Gastroesophageal sphincter (tissue), 4 donors: Measurements from ENCODE around the gene DYRK1A. TPM values are rescaled to one million over a fixed set of nuclear protein-coding genes. Genes with fewer than 3 reads are reported as not detected.

ENCODE experiments used
- ATAC-seq: fragments of 150-250 bp; one replicate; pipeline ENCODE4 v1.9.1; 2016; ENCODE audit warnings: mild to moderate bottlenecking, moderate library complexity
- H3K27ac ChIP-seq, 4 donors: fragments of 200-600 bp; sonication (generic) in 3 of 4; 1 replicate in 3 of 4; 2 replicates in 1 of 4; pipeline ENCODE4 v1.5.1; 2016 to 2019
- H3K27me3 ChIP-seq: fragments of 200-600 bp; sonication (generic); one replicate; pipeline ENCODE4 v1.5.1; 2019
- H3K36me3 ChIP-seq, 2 donors: fragments of 200-600 bp; sonication (generic); one replicate each; pipeline ENCODE4 v1.5.1; 2019; ENCODE audit warnings: control low read depth in 1 of 2
- H3K4me1 ChIP-seq, 3 donors: fragments of 200-600 bp; sonication (generic); 1 replicate in 2 of 3; 2 replicates in 1 of 3; pipeline ENCODE4 v1.5.1; 2016 to 2019; ENCODE audit warnings: control low read depth in 2 of 3
- H3K4me3 ChIP-seq, 2 donors: fragments of 200-600 bp; sonication (generic); one replicate each; pipeline ENCODE4 v1.5.1; 2019; ENCODE audit warnings: mild to moderate bottlenecking in 1 of 2, moderate library complexity in 1 of 2
- H3K9me3 ChIP-seq, 3 donors: fragments of 200-600 bp; sonication (generic); one replicate each; pipeline ENCODE4 v1.5.1; 2017 to 2019; ENCODE audit warnings: control low read depth in 2 of 3
- CTCF ChIP-seq, 4 experiments: fragments of 200-600 bp in 2 of 4; fragments of 450-650 bp in 2 of 4; sonication (generic) in 1 of 4; IDR thresholded peaks; one replicate each; pipeline ENCODE4 v1.5.1; 2017 to 2019; ENCODE audit warnings: antibody characterized with exemption in 4 of 4, mild to moderate bottlenecking in 2 of 4, moderate library complexity in 2 of 4
- EP300 ChIP-seq: sonication (generic); formaldehyde crosslinking; IDR thresholded peaks from one replicate; pipeline ENCODE4 v1.6.1; 2017; ENCODE audit warnings: antibody characterized with exemption, mild to moderate bottlenecking
- POLR2A ChIP-seq, 2 donors: fragments of 450-650 bp; IDR thresholded peaks; one replicate each; pipeline ENCODE4 v1.6.1; 2017; ENCODE audit warnings: antibody characterized with exemption in 2 of 2, mild to moderate bottlenecking in 2 of 2, moderate library complexity in 1 of 2
- POLR2AphosphoS5 ChIP-seq: sonication (generic); formaldehyde crosslinking; IDR thresholded peaks from one replicate; pipeline ENCODE4 v1.6.1; 2017; ENCODE audit warnings: antibody characterized with exemption
- WGBS, 2 donors: methylation state at CpG; one replicate each; pipeline ENCODE4 v1.1.5; 2018; ENCODE audit warnings: low coverage in 1 of 2; 5-methylcytosine and 5-hydroxymethylcytosine counted together
- total RNA-seq, 4 donors: library from RNA; depleted of rRNA; stranded (reverse); fragments of >200 nt; gene quantifications; one replicate each; pipeline ENCODE4 v1.1.0, GENCODE V29; 2016

Gene DYRK1A
- total RNA-seq, 4 donors from 2014 or later = 85.1 to 102 (median 94.0) TPM

DNA sequence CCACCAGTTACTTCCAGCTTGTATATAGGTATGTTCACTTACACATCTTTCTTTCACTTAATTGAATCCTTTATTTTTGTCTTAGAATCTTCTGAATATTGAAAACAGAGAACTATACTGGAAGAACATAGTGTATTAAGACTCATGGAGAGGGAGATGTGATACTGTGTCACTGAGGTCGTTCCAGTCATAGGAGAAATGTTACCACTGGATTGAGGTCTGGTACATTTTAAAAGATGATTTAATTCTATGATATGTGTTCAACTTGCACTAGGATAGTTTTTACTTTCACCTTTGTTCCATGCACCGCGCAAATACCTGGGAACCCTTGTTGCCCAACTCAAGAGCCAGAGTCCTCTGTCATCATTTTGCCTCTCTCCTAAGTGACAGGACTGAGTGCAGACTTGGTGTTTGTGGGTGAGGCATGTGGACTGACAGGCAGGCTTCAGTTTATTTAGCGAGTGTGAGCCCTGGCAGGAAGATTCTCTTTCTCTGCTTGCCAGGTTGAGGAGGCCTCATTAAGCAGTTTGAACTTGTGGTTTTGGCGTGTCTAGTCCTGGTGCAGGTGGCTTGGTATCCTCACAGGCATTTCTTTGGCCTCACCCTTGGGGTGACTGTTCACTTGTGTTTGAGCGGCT lies 63.7 kb downstream of the DYRK1A start:
- no peak for TF ChIP-seq EP300
- no peak for TF ChIP-seq CTCF (IDR thresholded peaks at IDR 0.05)
- no peak for TF ChIP-seq POLR2A (IDR thresholded peaks at IDR 0.05)
- no peak for TF ChIP-seq POLR2AphosphoS5
- no peaks in the 10 kb centered on the region for H3K9me3 ChIP-seq
- H3K27ac ChIP-seq = no peak overlapping the region
- H3K27me3 ChIP-seq = no peaks in the 10 kb centered on the region
- H3K36me3 ChIP-seq = no peaks in the 10 kb centered on the region
- peaks cover 3 to 57% (median 5%) of the 10 kb centered on the region in 3 donors for H3K4me1 ChIP-seq
- WGBS, 2 donors = 87 to 93% methylated on average over 4 of the region's 6 CpGs
- no peak overlapping the region for H3K4me3 ChIP-seq
- no peak for ATAC-seq

GRCh38 chr21:37431243-37431642 lies 64.7 kb downstream of the DYRK1A start:
- Histone ChIP-seq H3K9me3 (no peaks in the 10 kb centered on the region), H3K36me3 (no peaks in the 10 kb centered on the region), H3K27ac (no peak overlapping the region), H3K4me3 (no peak overlapping the region), H3K4me1 (peaks cover 6 to 58% (median 15%) of the 10 kb centered on the region in 3 donors), H3K27me3 (no peaks in the 10 kb centered on the region)
- 80 to 100% methylated on average over 1 to 4 of the region's 4 CpGs for WGBS, 2 donors
- TF ChIP-seq POLR2A (IDR thresholded peaks at IDR 0.05) (no peak), POLR2AphosphoS5 (no peak), CTCF (IDR thresholded peaks at IDR 0.05) (no peak), EP300 (no peak)
- ATAC-seq = no peak

DNA sequence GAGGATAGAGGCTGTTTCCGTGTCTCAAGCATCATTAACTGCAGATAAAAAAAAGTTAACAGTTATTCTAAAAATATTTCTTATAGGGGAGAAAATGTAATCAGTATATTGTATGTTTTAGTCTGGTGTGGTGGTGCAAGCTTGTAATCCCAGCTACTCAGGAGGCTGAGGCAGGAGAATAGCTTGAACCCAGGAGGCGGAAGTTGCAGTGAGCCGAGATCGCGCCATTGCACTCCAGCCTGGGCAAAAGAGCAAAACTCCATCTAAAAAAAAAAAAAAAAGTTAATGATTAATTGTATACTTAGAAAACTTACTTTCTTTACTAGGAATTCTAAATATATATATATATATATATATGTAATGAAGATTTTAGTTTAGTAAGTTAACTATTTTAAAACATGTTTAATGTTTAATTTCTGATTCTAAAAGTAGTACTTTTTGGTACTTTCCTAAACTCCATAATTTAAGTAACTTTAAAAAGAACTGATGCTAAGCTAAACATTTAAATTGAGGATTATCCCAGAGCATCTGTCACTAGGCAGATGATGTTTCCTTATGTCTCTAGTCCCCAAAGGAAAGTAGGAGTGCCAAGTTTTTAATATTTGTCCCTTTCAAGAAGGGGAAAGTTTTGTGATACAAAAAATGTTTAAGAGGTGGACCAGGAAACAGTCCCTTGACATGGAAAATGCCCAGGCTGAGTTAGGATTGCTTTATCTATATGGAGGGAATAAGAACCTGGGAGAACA lies 66.3 kb downstream of the DYRK1A start:
- ATAC-seq = no peak
- Histone ChIP-seq H3K36me3 (no peaks in the 10 kb centered on the region), H3K4me3 (no peak overlapping the region), H3K4me1 (peaks cover 6 to 74% (median 15%) of the 10 kb centered on the region in 3 donors), H3K9me3 (no peaks in the 10 kb centered on the region), H3K27ac (no peak overlapping the region), H3K27me3 (no peaks in the 10 kb centered on the region)
- no peak for TF ChIP-seq CTCF (IDR thresholded peaks at IDR 0.05)
- TF ChIP-seq EP300 = no peak
- TF ChIP-seq POLR2A (IDR thresholded peaks at IDR 0.05) = no peak
- WGBS, 2 donors = 72 to 84% methylated on average over 5 of the region's 5 CpGs

DNA sequence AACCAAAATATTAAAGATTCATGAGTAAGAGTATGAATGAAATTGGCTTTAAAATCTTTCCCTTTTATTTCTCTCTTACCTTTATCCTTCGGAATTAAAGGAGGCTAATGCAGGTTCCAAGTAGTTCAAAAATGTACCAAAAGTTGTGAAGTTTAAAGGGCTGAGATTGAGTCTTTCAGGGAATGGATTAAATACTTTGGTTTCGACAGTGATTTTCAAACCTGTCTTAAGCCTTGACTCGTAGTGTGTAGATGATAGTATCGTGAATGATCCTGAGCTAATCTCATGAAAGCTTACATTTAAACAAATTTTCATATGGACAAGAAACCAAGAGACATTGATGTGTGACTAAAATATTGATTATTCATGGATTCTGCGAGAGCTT lies 66.9 kb downstream of the DYRK1A start:
- H3K27me3 ChIP-seq = no peaks in the 10 kb centered on the region
- ATAC-seq = no peak
- no peak overlapping the region for H3K4me3 ChIP-seq
- WGBS, 2 donors = 91% methylated on average over 5 of the region's 5 CpGs
- TF ChIP-seq EP300 = no peak
- no peak for TF ChIP-seq CTCF (IDR thresholded peaks at IDR 0.05)
- TF ChIP-seq POLR2AphosphoS5 = no peak
- no peak for TF ChIP-seq POLR2A (IDR thresholded peaks at IDR 0.05)
- H3K9me3 ChIP-seq = no peaks in the 10 kb centered on the region
- H3K27ac ChIP-seq = no peak overlapping the region
- peaks cover 6 to 79% (median 15%) of the 10 kb centered on the region in 3 donors for H3K4me1 ChIP-seq
- no peaks in the 10 kb centered on the region for H3K36me3 ChIP-seq

- H3K9me3 ChIP-seq = no peaks in the 10 kb centered on the region
- TF ChIP-seq CTCF (IDR thresholded peaks at IDR 0.05) (peak in 1 of 4 experiments; percentile 27), POLR2AphosphoS5 (no peak)
- no peaks in the 10 kb centered on the region for H3K27me3 ChIP-seq
- no peak overlapping the region for H3K4me3 ChIP-seq
- H3K27ac ChIP-seq = no peak overlapping the region
- no peaks in the 10 kb centered on the region for H3K36me3 ChIP-seq
- peaks cover 6 to 79% (median 15%) of the 10 kb centered on the region in 3 donors for H3K4me1 ChIP-seq
- peak; percentile 96 for ATAC-seq
- WGBS, 2 donors = 13 to 14% methylated on average over 6 of the region's 6 CpGs
Observed at GRCh38 chr21:37435120-37435519, 68.5 kb downstream of the DYRK1A start.
